K562 (cell line): ENCODE results near the gene PTGER4. TPM values are rescaled to one million over a fixed set of nuclear protein-coding genes. Genes with fewer than 3 reads are reported as not detected.

ENCODE experiments used
- ATAC-seq: fragments of 200-7000 bp; cut with Tn5 transposase; 3 replicates; pipeline ENCODE4 v1.9.1; 2020; ENCODE audit warnings: moderate library complexity
- BruUV-seq: library from RNA; stranded (reverse); fragments of 400-500 nt; replicated peaks from 2 replicates; lab custom pipeline; 2021; lab: Mats Ljungman, UMichigan
- CTCF ChIA-PET: fragments of 300-600 bp; formaldehyde crosslinking; extraction: SDS; loops from one replicate; lab custom pipeline; 2021; ENCODE audit warnings: low intra/inter-chr PET ratio; lab: Yijun Ruan, JAX
- POLR2A ChIA-PET: fragments of 300-600, 350-650 bp; sonication (Branson Sonifier 250); formaldehyde crosslinking; extraction: SDS; loops from one replicate; lab custom pipeline; 2021; ENCODE audit warnings: antibody characterized with exemption, inconsistent platforms; lab: Yijun Ruan, JAX
- DNase-seq, 4 experiments: peaks; one replicate each; pipeline versions ENCODE4 v3.0.0 to v3.0.0-alpha.2; 2011 to 2018; ENCODE audit warnings: low spot score in 3 of 4, mixed read lengths in 3 of 4; ENCODE audit errors: extremely low read depth in 1 of 4
- FAIRE-seq: peaks from 2 replicates; lab custom pipeline; 2011; peaks lifted over from hg19 to GRCh38; lab: Jason Lieb, UNC
- H2AFZ ChIP-seq: 2 replicates; pipeline ENCODE4 v1.6.0; 2011; ENCODE audit warnings: low read depth, low read length, control low read depth, inconsistent platforms
- H3K27ac ChIP-seq: fragments of 200-600 bp; 3 replicates; pipeline ENCODE4 v1.8.0; 2011; ENCODE audit warnings: low read depth, mild to moderate bottlenecking, control low read depth, inconsistent platforms, low read length, moderate library complexity, mixed read lengths; ENCODE audit errors: extremely low read depth
- H3K27me3 ChIP-seq, 2 experiments: fragments of 300-600 bp in 1 of 2; 2 replicates in 1 of 2; 3 replicates in 1 of 2; pipeline versions ENCODE4 v1.6.0 to v1.8.0; 2011; ENCODE audit warnings: inconsistent platforms in 2 of 2, low read length in 2 of 2, mild to moderate bottlenecking in 1 of 2, mixed read lengths in 1 of 2, moderate library complexity in 1 of 2; ENCODE audit not compliant: control insufficient read depth in 2 of 2, insufficient read depth in 2 of 2
- H3K36me3 ChIP-seq: fragments of 300-600 bp; 3 replicates; pipeline ENCODE4 v1.8.0; 2011; ENCODE audit warnings: mild to moderate bottlenecking, low read length, inconsistent platforms; ENCODE audit not compliant: control insufficient read depth, insufficient read depth
- H3K4me1 ChIP-seq, 2 experiments: fragments of 200-600 bp in 1 of 2; replicated peaks in 1 of 2; 2 replicates in 1 of 2; 3 replicates in 1 of 2; pipeline versions ENCODE4 v1.5.1 to v1.8.0; 2011; ENCODE audit warnings: inconsistent platforms in 2 of 2, low read length in 2 of 2, mild to moderate bottlenecking in 1 of 2, mixed read lengths in 1 of 2, moderate library complexity in 1 of 2; ENCODE audit not compliant: control insufficient read depth in 2 of 2, insufficient read depth in 2 of 2
- H3K4me2 ChIP-seq: 2 replicates; pipeline ENCODE4 v1.6.1; 2011; ENCODE audit warnings: low read length, control low read depth, inconsistent platforms, mixed read lengths; ENCODE audit not compliant: insufficient read depth
- H3K4me3 ChIP-seq: fragments of 200-600 bp; sonication (generic), shearing (Covaris generic); 2 replicates; pipeline ENCODE4 v1.5.1; 2016; ENCODE audit warnings: control low read depth, inconsistent platforms
- H3K79me2 ChIP-seq: fragments of 200-600 bp; 3 replicates; pipeline ENCODE4 v1.8.0; 2011; ENCODE audit warnings: low read length, inconsistent platforms; ENCODE audit not compliant: control insufficient read depth, insufficient read depth
- H3K9ac ChIP-seq, 2 experiments: 2 replicates each; pipeline versions ENCODE4 v1.6.0 to v1.6.1; 2011; ENCODE audit warnings: low read depth in 2 of 2, low read length in 2 of 2, control low read depth in 1 of 2, inconsistent platforms in 1 of 2, mild to moderate bottlenecking in 1 of 2, mixed read lengths in 1 of 2; ENCODE audit not compliant: insufficient read depth in 1 of 2
- H3K9me1 ChIP-seq: one replicate; pipeline ENCODE4 v1.6.0; 2011; ENCODE audit warnings: inconsistent platforms, mild to moderate bottlenecking, low read length, moderate library complexity; ENCODE audit not compliant: control insufficient read depth, insufficient read depth
- H3K9me3 ChIP-seq: replicated peaks from 2 replicates; pipeline ENCODE4 v1.5.1; 2011; ENCODE audit warnings: low read depth, low read length, inconsistent platforms; ENCODE audit not compliant: control insufficient read depth, insufficient read depth
- H4K20me1 ChIP-seq: replicated peaks from 2 replicates; pipeline ENCODE4 v1.6.1; 2011; ENCODE audit warnings: low read length, inconsistent platforms, mixed read lengths; ENCODE audit not compliant: control insufficient read depth, insufficient read depth
- HDGF ChIP-seq: fragments of 450-650 bp; IDR thresholded peaks from 2 replicates; pipeline ENCODE4 v1.6.1; 2016
- NRF1 ChIP-seq, 2 experiments: fragments of 450-650 bp; IDR thresholded peaks in 1 of 2; conservative IDR thresholded peaks in 1 of 2; 2 replicates each; pipeline ENCODE4 v1.6.1; 2014; ENCODE audit warnings: mild to moderate bottlenecking in 2 of 2
- POLR2A ChIP-seq: fragments of 450-650 bp; conservative IDR thresholded peaks from 2 replicates; pipeline ENCODE4 v1.6.1; 2016
- RAD21 ChIP-seq, 2 experiments: fragments of 250-450 bp in 1 of 2; fragments of 450-650 bp in 1 of 2; sonication (Bioruptor Pico) in 1 of 2; formaldehyde crosslinking in 1 of 2; IDR thresholded peaks in 1 of 2; conservative IDR thresholded peaks in 1 of 2; 2 replicates each; pipeline versions ENCODE4 v1.4.0 to v1.8.0; 2020 to 2022; ENCODE audit warnings: mild to moderate bottlenecking in 2 of 2, moderate library complexity in 1 of 2
- TAL1 ChIP-seq: fragments of 450-650 bp; IDR thresholded peaks from 2 replicates; pipeline ENCODE4 v1.6.1; 2016; ENCODE audit warnings: mild to moderate bottlenecking
- ZNF583 ChIP-seq: fragments of 250-450 bp; sonication (Bioruptor Pico); IDR thresholded peaks from 2 replicates; pipeline ENCODE4 v1.4.0; 2020
- WGBS: fragments of 100-300 bp; shearing (Covaris generic); methylation state at CpG from one replicate; pipeline ENCODE4 v1.1.6; 2016; ENCODE audit warnings: low coverage, mixed read lengths; ENCODE audit not compliant: insufficient coverage; ENCODE audit errors: missing lambda C conversion rate; 5-methylcytosine and 5-hydroxymethylcytosine counted together
- in situ Hi-C: fragments of 300-500 bp; cut with MboI; formaldehyde crosslinking; loops from 4 replicates; pipeline ENCODE4 v1.15.0; 2018; ENCODE audit warnings: inconsistent platforms, mixed read lengths
- intact Hi-C: fragments of 100-400 bp; cut with micrococcal nuclease; formaldehyde crosslinking; loops from 2 replicates; pipeline ENCODE4 v1.14.2; 2022
- polyA plus RNA-seq, 8 experiments: library from polyadenylated mRNA; depleted of rRNA in 4 of 8; stranded (reverse) in 5 of 8; unstranded in 3 of 8; fragments of >200 nt; fragmentation: Nextera tagmentation in 2 of 8; fragmentation: Illumina TruSeq in 1 of 8; extraction: Ambion mirVana in 2 of 8; extraction: Trizol in 1 of 8; gene quantifications; 2 replicates each; pipeline versions ENCODE4 v1.2.1 to v1.2.3, GENCODE V29; 2011 to 2014; ENCODE audit warnings: inconsistent platforms in 1 of 8, missing spikeins in 1 of 8
- total RNA-seq, 7 experiments: library from RNA; depleted of rRNA in 6 of 7; stranded (reverse); fragments of >200 nt in 6 of 7; fragmentation: Illumina TruSeq in 2 of 7; extraction: Trizol in 2 of 7; gene quantifications; 2 replicates each; pipeline versions ENCODE4 v1.2.1 to v1.2.3, GENCODE V29; 2011 to 2021; ENCODE audit warnings: low replicate concordance in 1 of 7
- TF ChIP-seq, protein P1 (sequence below): fragments of 200-800 bp; sonication (Bioruptor generic); IDR thresholded peaks from 2 replicates; pipeline ENCODE4 v1.6.1; 2017; ENCODE audit warnings: missing genetic modification characterization, missing compliant biosample characterization

The PTGER4 gene
- total and polyA plus RNA-seq, 9 of the 15 experiments (the other 6 are each of a cell fraction or from before 2014, with no cell fraction given): 0.31 TPM; not detected in 8

DNA sequence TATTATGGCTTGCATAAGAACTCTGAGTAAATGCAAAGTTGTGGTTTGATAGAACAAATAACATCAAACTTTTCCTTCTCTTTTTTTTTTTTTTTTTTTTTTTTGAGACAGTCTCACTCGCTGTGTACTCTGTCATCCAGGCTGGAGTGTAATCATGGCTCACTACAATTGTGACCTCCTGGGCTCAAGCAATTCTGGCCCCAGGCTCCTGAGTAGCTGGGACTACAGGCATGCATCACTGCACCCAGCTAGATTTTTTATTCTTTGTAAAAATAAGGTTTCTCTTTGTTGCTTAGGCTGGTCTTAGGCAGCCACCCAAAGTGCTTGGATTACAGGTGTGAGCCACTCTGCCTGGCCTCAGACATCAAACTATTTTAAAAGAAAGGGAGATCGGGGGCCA is 19.0 kb upstream of the PTGER4 start:
- intact Hi-C loops: no loop called here
- H2AFZ ChIP-seq: no peak overlapping the region
- no peak for DNase-seq
- no peaks in the 10 kb centered on the region for H4K20me1 ChIP-seq
- FAIRE-seq: no peak
- 3% methylated on average over 2 of the region's 2 CpGs for WGBS
- no peak overlapping the region for H3K27ac ChIP-seq
- ChIA-PET CTCF (no interaction called here), POLR2A (interaction anchor here (0.6 kb wide), 1 partner anchor 234 kb away, joined by 3 read pairs; no protein-coding TSS in a partner anchor)
- no peaks in the 10 kb centered on the region for H3K36me3 ChIP-seq
- no peaks in the 10 kb centered on the region for H3K79me2 ChIP-seq
- no TSS peak for BruUV-seq
- H3K9ac ChIP-seq: no peak overlapping the region
- H3K9me3 ChIP-seq: no peaks in the 10 kb centered on the region
- no peak overlapping the region for H3K4me3 ChIP-seq
- H3K9me1 ChIP-seq: no peaks in the 10 kb centered on the region
- no peaks in the 10 kb centered on the region for H3K27me3 ChIP-seq
- TF ChIP-seq HDGF: no peak
- no peak for TF ChIP-seq TAL1
- TF ChIP-seq POLR2A: no peak
- TF ChIP-seq NRF1 (conservative IDR thresholded peaks at IDR 0.05 in 1 of 2, IDR thresholded peaks at IDR 0.05 in 1 of 2): no peak
- TF ChIP-seq ZNF583 (CRISPR knock-in tag): no peak
- TF ChIP-seq, protein P1, sequence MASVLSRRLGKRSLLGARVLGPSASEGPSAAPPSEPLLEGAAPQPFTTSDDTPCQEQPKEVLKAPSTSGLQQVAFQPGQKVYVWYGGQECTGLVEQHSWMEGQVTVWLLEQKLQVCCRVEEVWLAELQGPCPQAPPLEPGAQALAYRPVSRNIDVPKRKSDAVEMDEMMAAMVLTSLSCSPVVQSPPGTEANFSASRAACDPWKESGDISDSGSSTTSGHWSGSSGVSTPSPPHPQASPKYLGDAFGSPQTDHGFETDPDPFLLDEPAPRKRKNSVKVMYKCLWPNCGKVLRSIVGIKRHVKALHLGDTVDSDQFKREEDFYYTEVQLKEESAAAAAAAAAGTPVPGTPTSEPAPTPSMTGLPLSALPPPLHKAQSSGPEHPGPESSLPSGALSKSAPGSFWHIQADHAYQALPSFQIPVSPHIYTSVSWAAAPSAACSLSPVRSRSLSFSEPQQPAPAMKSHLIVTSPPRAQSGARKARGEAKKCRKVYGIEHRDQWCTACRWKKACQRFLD (CRISPR knock-in tag): no peak
- no peak for TF ChIP-seq RAD21 (CRISPR knock-in tag; conservative IDR thresholded peaks at IDR 0.05 in 1 of 2, IDR thresholded peaks at IDR 0.05 in 1 of 2)
- ATAC-seq: no peak
- in situ Hi-C loops: no loop called here
- no peaks in the 10 kb centered on the region for H3K4me1 ChIP-seq
- no peak overlapping the region for H3K4me2 ChIP-seq
